Astrocyte of the cerebellum (primary cell): ENCODE measurements around the gene STX11.
"Not testable (repeated sequence)": the region's sequence is repeated elsewhere in the genome, so short reads cannot be mapped to it uniquely, and the experiment has no call there.

Source experiments
- DNase-seq: peaks from one replicate; pipeline ENCODE4 v3.0.0-alpha.2; 2011; ENCODE audit warnings: low read depth
- H3K4me3 ChIP-seq: 2 replicates; pipeline ENCODE4 v1.5.1; 2011; ENCODE audit warnings: mild to moderate bottlenecking, low read depth, low read length, moderate library complexity
- CTCF ChIP-seq: IDR thresholded peaks from 2 replicates; pipeline ENCODE4 v1.5.1; 2012; ENCODE audit warnings: low read length, low read depth, moderate library complexity, mild to moderate bottlenecking; ENCODE audit errors: missing control alignments
- in situ Hi-C: cut with HindIII; loops from 2 replicates; pipeline ENCODE4 v1.10.0; 2017; ENCODE audit warnings: low sequenced_read_pairs

Gene STX11

GRCh38 chr6:144127097-144127496 is 23.2 kb upstream of the STX11 start:
- H3K4me3 ChIP-seq = no peak overlapping the region
- in situ Hi-C loops = no loop called here
- no peak for TF ChIP-seq CTCF
- DNase-seq = no peak

DNA sequence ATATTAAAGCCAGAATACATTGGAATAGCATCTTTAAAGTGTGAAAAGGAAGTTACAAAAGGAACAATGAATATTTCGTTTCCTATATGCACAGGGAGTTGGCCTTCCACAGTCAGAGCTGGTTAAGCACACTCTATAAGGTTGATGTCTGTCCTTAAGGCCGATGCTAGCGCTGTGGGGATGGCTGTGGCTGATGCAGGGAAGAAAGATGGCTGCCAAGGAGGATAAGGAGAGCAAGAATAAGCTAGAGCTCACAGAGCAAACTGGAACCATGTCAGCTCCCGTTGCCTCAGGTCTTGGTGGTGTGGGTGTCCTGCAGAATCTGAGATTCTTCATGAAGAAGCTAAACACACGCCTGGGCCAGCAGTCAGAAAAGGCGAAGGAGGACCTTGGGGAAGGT is 20.8 kb upstream of the STX11 start:
- TF ChIP-seq CTCF = no peak
- no peak overlapping the region for H3K4me3 ChIP-seq
- DNase-seq = no peak
- in situ Hi-C loops = no loop called here

DNA sequence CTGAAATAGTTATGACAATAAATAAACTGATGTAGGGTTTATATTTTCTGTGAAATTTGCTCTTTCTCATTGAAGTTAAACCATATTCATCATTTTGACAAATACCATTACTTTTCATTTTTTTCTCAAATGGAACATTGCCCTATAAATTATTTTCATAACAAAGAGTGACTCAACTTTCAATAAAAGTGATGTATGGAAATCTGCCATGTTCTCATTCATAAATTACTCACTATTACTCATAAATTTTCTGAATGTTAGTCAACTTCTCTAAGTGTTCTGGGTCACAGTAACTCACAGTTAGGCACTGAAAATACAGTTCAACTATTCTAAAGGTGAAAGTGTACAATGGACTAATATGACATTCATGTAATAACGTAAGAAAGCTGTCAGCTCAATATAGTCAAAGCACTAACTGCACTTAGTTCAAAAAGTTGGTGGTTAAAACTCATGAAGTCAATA is 19.0 kb upstream of the STX11 start:
- in situ Hi-C loops = no loop called here
- DNase-seq = peak; percentile 9
- H3K4me3 ChIP-seq = no peak overlapping the region
- no peak for TF ChIP-seq CTCF

- H3K4me3 ChIP-seq, in situ Hi-C loops, DNase-seq: not testable (repeated sequence)
These were observed 18.1 kb upstream of the STX11 start for GRCh38 chr6:144132167-144132690.

- H3K4me3 ChIP-seq = no peak overlapping the region
- no peak for DNase-seq
- in situ Hi-C loops = no loop called here
- TF ChIP-seq CTCF = no peak
These were observed 17.0 kb upstream of the STX11 start for GRCh38 chr6:144133225-144133821.

DNA sequence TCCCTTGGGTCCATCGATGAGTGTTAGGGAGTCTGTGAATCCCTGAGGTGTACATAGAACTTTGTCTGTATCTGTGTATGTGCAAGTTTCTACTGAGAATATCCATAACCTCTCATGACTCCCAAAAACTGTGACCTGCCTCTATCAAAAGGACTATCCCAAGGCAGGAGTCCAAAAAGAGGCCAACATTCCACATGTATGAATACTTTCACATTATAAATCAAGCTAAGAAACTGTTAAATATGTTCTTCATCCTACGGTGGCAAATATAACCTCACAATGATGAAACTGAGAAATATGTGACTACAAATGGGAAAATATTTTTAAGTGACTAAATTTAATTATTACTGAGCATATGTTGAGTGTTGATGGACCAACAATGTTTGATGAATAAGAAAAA is 16.1 kb upstream of the STX11 start:
- in situ Hi-C loops = no loop called here
- no peak for TF ChIP-seq CTCF
- H3K4me3 ChIP-seq = no peak overlapping the region
- no peak for DNase-seq

- no peak for DNase-seq
- in situ Hi-C loops = no loop called here
These were observed 15.6 kb upstream of the STX11 start for GRCh38 chr6:144134737-144135136.

More at GRCh38 chr6:144134737-144135136, 15.6 kb upstream of the STX11 start:
- TF ChIP-seq CTCF = no peak
- no peak overlapping the region for H3K4me3 ChIP-seq
